Measurements from ENCODE around the gene IRAK2. TPM values are rescaled to one million over a fixed set of nuclear protein-coding genes. Genes with fewer than 3 reads are reported as not detected.
A peak's percentile ranks its signal among the peaks of the same experiment; 100 is the strongest.

Gene IRAK2
- total RNA-seq, 1 experiment from 2014 or later, result 0.61 TPM

- Histone ChIP-seq H2BK120ac (ENCODE audit: low read depth, low read length, poor library complexity, severe bottlenecking) (no peak overlapping the region), H3K14ac (ENCODE audit: insufficient read depth, low read length) (no peak overlapping the region), H4K91ac (ENCODE audit: insufficient read length, low read depth, low read length) (no peak overlapping the region), H3K27me3 (ENCODE audit: insufficient read depth, low read length) (no peaks in the 10 kb centered on the region), H2BK12ac (ENCODE audit: insufficient read length, low read depth, low read length) (no peak overlapping the region), H2BK15ac (ENCODE audit: low read depth, low read length) (no peak overlapping the region), H2AFZ (ENCODE audit: low read length) (no peak overlapping the region), H3K79me2 (ENCODE audit: insufficient read depth, low read length) (no peaks in the 10 kb centered on the region), H3K9ac (ENCODE audit: extremely low read depth, insufficient read length, low read length) (no peak overlapping the region), H3K18ac (ENCODE audit: insufficient read length, low read depth, low read length) (no peak overlapping the region), H3T11ph (ENCODE audit: low read length) (no peak overlapping the region), H3K4ac (ENCODE audit: low read depth, low read length) (no peak overlapping the region), H3K79me1 (ENCODE audit: insufficient read depth, low read depth, low read length, poor library complexity, severe bottlenecking) (no peaks in the 10 kb centered on the region), H2AK5ac (ENCODE audit: insufficient read length, low read length) (no peak overlapping the region), H4K20me1 (ENCODE audit: control insufficient read depth, insufficient read depth, insufficient read length) (no peaks in the 10 kb centered on the region), H3K27ac (ENCODE audit: insufficient read length, low read depth, low read length) (no peak overlapping the region), H3K23me2 (ENCODE audit: insufficient read length, low read depth, low read length, poor library complexity, severe bottlenecking) (no peaks in the 10 kb centered on the region), H3K4me2 (ENCODE audit: insufficient read depth, insufficient read length, low read length) (no peak overlapping the region), H3K9me3 (ENCODE audit: control insufficient read depth, low read depth, low read length) (no peaks in the 10 kb centered on the region), H4K5ac (ENCODE audit: insufficient read length, low read depth, low read length) (no peak overlapping the region), H3K23ac (ENCODE audit: insufficient read length, low read depth, low read length) (no peak overlapping the region), H3K56ac (ENCODE audit: insufficient read length, low read depth, low read length) (no peak overlapping the region), H2BK20ac (ENCODE audit: low read depth, low read length, poor library complexity, severe bottlenecking) (no peak overlapping the region), H4K8ac (replicated peaks; ENCODE audit: insufficient read length, low read depth, low read length) (no peak overlapping the region), H2BK5ac (ENCODE audit: insufficient read length, low read length) (no peak overlapping the region), H3K4me1 (ENCODE audit: insufficient read depth, low read length) (0 out of 2 replicates have a peak, but pooled peaks cover 1% of the 10 kb centered on the region)
- H3K9me3 Mint-ChIP-seq, result no peaks in the 10 kb centered on the region
- peaks cover 11 to 47% (median 21%) of the 10 kb centered on the region in 3 experiments; a peak in 6 of 7 replicates for H3K36me3 Mint-ChIP-seq (ENCODE audit: insufficient read depth in 1 of 3, low read depth in 3 of 3)
- TF ChIP-seq CTCF (conservative IDR thresholded peaks at IDR 0.05), result no peak
- no peaks in the 10 kb centered on the region for H3K27me3 Mint-ChIP-seq (ENCODE audit: low read depth)
- peaks cover 9 to 12% of the 10 kb centered on the region in 2 experiments for H3K4me1 Mint-ChIP-seq
- H3K27ac Mint-ChIP-seq, result peak overlapping the region in 2 of 3 experiments; percentile 64 to 70; a peak in 2 of 7 replicates
- no peak overlapping the region for H3K4me3 Mint-ChIP-seq
- DNase-seq, result no peak
- WGBS (ENCODE audit: extremely low coverage, insufficient read length, low lambda C conversion rate), result no CpG with 5 or more reads among the region's 6 CpGs
These were observed 126.9 kb downstream of the IRAK2 start for GRCh38 chr3:10291641-10292040.

All from H9 (cell line).